Midbrain (tissue), 1 donor: Measurements from ENCODE around the gene CLPTM1L.

ENCODE experiments used
- DNase-seq: peaks from one replicate; lab custom pipeline; 2025; lab: John Stamatoyannopoulos, UW

CLPTM1L gene

GRCh38 chr5:1274471-1274870 lies 70.4 kb downstream of the CLPTM1L start:
- DNase-seq = no peak

GRCh38 chr5:1273745-1274144 lies 71.2 kb downstream of the CLPTM1L start:
- no peak for DNase-seq

- no peak for DNase-seq
Observed at GRCh38 chr5:1272201-1272600, 72.7 kb downstream of the CLPTM1L start.

GRCh38 chr5:1270933-1271914 lies 73.7 kb downstream of the CLPTM1L start:
- DNase-seq = no peak

- no peak for DNase-seq
Observed at GRCh38 chr5:1270426-1270825, 74.5 kb downstream of the CLPTM1L start.

- DNase-seq = no peak
Observed at GRCh38 chr5:1268666-1269065, 76.2 kb downstream of the CLPTM1L start.

- no peak for DNase-seq
Observed at GRCh38 chr5:1268056-1268455, 76.8 kb downstream of the CLPTM1L start.
